ENCODE results near the gene LGALS7B.
"Not testable (repeated sequence)": the region's sequence is repeated elsewhere in the genome, so short reads cannot be mapped to it uniquely, and the experiment has no call there.

LGALS7B gene

GRCh38 chr19:38763795-38764220, 25.2 kb upstream of the LGALS7B start:
- TF ChIP-seq CTCF (IDR thresholded peaks at IDR 0.05; ENCODE audit: control insufficient read depth, extremely low read depth, insufficient read depth), result no peak
- H3K4me3 ChIP-seq (ENCODE audit: low read depth, low read length), result no peak overlapping the region
- no peak for DNase-seq (ENCODE audit: low read depth)

- H3K4me3 ChIP-seq (ENCODE audit: low read depth, low read length), result no peak overlapping the region
- no peak for TF ChIP-seq CTCF (IDR thresholded peaks at IDR 0.05; ENCODE audit: control insufficient read depth, extremely low read depth, insufficient read depth)
- DNase-seq (ENCODE audit: low read depth), result no peak
Measured at GRCh38 chr19:38765214-38765613, 23.8 kb upstream of the LGALS7B start.

GRCh38 chr19:38766276-38767047, 22.5 kb upstream of the LGALS7B start:
- no peak for TF ChIP-seq CTCF (IDR thresholded peaks at IDR 0.05; ENCODE audit: control insufficient read depth, extremely low read depth, insufficient read depth)
- H3K4me3 ChIP-seq (ENCODE audit: low read depth, low read length), result no peak overlapping the region
- DNase-seq (ENCODE audit: low read depth), result no peak

GRCh38 chr19:38769635-38770211, 19.3 kb upstream of the LGALS7B start:
- no peak for DNase-seq (ENCODE audit: low read depth)
- H3K4me3 ChIP-seq (ENCODE audit: low read depth, low read length), result no peak overlapping the region
- peak; percentile 39 for TF ChIP-seq CTCF (IDR thresholded peaks at IDR 0.05; ENCODE audit: control insufficient read depth, extremely low read depth, insufficient read depth)

GRCh38 chr19:38770228-38770948, 18.6 kb upstream of the LGALS7B start:
- not testable (repeated sequence) for H3K4me3 ChIP-seq (ENCODE audit: low read depth, low read length); DNase-seq (ENCODE audit: low read depth)

- DNase-seq (ENCODE audit: low read depth); H3K4me3 ChIP-seq (ENCODE audit: low read depth, low read length): not testable (repeated sequence)
Measured at GRCh38 chr19:38770949-38771275, 18.1 kb upstream of the LGALS7B start.

- DNase-seq (ENCODE audit: low read depth); H3K4me3 ChIP-seq (ENCODE audit: low read depth, low read length): not testable (repeated sequence)
Measured at GRCh38 chr19:38771569-38771968, 17.4 kb upstream of the LGALS7B start.

GRCh38 chr19:38773469-38774177, 15.4 kb upstream of the LGALS7B start, which contains the start of gene LGALS7:
LGALS7 (minus strand) TSS chr19:38773517; CDS start chr19:38773492, 25 bp downstream.
- DNase-seq (ENCODE audit: low read depth), result no peak
- no peak within 1 kb of the TSS for H3K4me3 ChIP-seq (ENCODE audit: low read depth, low read length)
- no peak for TF ChIP-seq CTCF (IDR thresholded peaks at IDR 0.05; ENCODE audit: control insufficient read depth, extremely low read depth, insufficient read depth)

Data from LNCaP clone FGC (cell line).